Right renal cortex interstitium (tissue), 3 donors: ENCODE data around the gene RNASE7. TPM values are rescaled to one million over a fixed set of nuclear protein-coding genes. Genes with fewer than 3 reads are reported as not detected.

Experiments used
- DNase-seq, 3 donors: peaks; one replicate each; pipeline ENCODE4 v3.0.0-alpha.2; 2013; ENCODE audit warnings: low read depth in 3 of 3, low spot score in 2 of 3
- polyA plus RNA-seq, 3 donors: library from polyadenylated mRNA; unstranded; fragments of 120-200 nt; gene quantifications; one replicate each; pipeline ENCODE4 v1.2.1, GENCODE V29; 2013; ENCODE audit not compliant: insufficient read length in 3 of 3

The RNASE7 gene
- polyA plus RNA-seq, 3 donors: 0.67 to 0.96 (median 0.74) TPM

DNA sequence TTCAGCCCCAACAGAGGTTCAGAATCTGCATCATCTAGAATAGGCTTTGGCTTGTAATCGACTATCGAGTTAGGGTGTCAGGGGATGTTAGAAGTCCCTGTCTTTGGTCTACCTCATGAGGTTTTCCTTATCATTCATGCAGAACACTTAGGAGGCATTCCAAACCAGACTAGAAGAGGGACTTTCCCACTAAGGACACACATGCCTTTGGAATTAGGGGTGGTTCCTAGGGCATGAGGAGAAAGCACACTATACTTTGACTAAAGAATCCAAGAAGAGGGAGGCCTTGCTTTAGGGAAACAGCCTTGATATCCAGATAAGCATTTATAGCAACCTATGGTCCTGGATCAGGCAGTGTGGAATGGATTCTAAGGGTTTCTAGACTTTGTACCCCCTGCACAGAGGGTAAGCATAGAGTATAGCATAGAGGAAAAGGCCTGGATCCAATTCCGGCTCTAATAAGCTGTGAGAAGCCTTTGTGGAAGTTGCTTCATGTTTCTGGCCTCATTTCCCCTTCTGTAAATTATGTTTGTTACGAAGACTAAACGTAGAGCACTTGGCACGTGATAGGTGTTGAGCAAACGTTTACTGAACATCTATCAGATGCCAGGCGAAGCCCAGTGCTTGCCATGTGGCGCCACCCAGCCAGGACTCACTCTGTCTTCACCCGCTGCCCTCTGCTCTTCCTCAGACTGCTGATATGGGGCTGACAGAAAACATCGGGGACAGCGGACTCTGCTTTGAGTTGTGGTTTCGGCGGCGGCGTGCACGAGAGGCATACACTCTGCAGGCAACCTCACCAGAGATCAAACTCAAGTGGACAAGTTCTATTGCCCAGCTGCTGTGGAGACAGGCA lies 43.1 kb downstream of the RNASE7 start:
- DNase-seq: no peak

DNA sequence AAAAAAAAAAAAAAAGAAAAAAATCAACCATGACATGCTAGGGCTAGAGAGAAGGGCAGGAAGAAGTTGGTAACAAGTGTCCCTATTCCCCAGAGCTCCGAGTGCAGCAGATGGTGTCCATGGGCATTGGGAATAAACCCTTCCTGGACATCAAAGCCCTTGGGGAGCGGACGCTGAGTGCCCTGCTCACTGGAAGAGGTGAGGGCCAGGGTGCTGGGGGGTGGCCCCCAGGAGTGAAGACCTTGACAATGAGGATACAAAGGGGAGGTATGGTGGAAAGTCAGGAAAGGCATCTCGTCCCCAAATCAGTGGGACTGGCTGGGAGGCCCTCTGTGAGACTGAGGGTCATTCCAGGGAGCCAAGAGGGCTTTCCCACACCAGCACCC lies 44.7 kb downstream of the RNASE7 start:
- no peak for DNase-seq

DNA sequence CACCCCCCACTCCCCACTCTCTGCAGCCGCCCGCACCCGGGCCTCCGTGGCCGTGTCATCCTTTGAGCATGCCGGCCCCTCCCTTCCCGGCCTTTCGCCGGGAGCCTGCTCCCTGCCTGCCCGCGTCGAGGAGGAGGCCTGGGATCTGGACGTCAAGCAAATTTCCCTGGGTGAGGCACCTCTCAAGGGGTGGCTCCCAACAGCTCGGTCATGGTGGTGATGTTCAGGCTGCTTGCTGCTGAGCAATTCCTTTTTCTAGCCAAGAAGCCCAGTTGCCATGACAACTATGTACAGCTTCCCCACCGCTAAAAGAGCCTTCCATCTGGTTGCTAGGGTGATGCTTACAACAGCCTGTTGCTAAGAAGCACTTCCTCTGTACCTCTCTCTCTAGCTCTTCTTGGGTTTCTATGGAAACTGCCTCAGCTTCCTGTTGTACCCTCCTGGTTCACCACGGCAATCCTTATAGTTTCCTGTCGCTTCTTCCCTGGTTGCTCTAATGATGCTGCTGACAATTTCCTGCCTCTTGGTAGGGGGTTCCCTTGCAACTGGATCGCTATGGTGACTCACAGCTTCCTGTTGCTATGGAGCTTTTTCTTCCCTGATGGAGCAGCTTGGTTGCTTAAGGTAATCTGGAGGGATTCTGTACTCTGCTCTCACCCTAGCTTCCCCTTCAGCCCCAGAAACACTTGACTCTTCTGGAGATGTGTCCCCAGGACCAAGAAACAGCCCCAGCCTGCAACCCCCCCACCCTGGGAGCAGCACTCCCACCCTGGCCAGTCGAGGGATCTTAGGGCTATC lies 45.3 kb downstream of the RNASE7 start:
- no peak for DNase-seq

DNA sequence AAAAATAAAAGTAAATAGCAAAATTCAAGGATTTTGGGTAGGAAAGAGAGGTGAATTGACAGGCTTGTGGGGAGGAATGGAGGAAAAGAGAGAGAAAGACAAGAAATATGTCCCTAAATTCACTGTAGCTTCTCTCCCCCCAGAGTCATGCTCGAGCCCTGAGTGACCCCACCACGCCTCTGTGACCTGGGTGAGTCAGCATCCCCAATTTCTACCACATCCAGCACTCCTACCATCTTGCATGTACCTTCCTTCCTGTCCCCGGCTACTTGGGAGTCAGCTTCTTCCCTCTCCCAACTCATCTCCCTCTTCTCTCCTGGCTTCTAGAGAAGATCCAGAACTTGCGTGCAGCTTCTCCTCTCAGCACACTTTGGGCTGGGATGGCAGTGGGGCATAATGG lies 46.5 kb downstream of the RNASE7 start:
- DNase-seq: no peak

DNA sequence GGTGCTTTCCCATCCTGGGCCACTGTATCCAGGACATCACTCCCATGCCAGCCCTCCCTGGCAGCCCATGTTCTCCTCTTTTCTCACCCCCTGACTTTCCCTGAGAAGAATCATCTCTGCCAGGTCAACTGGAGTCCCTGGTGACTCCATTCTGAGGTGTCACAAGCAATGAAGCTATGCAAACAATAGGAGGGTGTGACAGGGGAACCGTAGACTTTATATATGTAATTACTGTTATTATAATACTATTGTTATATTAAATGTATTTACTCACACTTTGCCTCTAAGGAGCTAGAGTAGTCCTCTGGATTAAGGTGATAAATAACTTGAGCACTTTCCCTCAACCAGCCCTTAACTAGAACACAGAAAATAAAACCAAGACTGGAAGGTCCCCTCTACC lies 47.1 kb downstream of the RNASE7 start:
- no peak for DNase-seq

DNA sequence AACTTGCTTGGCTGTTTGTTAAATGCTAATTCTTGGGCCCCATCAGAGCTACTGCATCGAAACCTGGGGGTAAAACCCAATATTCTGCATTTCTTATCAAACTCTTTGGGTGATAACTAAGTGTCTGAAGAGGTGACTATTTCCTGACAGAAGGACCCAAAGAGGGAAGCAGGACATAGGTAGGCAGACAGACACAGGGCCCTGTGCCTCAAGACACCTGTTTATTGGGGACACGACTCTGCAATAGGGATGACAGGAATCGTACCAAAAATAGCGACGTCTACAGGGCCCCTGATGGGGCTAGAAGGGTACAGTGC lies 47.7 kb downstream of the RNASE7 start:
- DNase-seq: no peak

DNA sequence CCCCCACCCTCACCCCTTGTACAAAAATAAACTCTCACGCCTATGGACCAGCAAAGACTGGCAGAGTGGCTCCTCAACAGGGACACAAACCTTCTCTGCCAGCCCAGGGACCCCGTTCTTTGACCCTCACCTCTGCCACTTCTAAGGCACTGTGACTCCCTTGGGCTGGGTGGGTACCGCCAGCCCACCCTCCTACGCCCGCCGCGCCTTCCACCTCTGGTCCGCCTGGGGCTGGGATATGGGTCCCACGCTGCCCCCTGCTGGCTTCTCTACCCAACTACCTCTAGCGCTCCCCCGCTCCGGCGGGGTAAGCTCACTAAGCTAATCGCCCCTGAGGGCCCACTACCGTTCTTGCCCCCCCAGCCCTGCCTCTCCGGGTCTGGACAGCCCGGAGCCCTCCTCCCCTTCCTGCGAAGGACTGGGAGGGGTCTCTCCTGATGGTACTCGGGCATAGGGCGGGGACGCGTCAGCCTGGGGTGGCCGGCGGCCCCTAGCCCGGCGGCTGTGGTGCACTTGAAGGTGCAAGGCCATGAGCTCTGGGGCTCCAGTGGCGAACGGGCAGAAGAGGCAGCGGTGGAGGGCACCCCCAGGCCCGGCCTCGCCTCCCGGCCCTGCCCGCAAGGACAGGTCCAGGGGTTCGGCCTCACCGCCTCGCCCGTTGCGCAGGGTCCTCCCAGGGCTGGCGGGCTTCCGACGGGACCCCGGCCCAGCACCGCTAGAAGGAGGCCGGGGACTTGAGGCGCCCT lies 48.2 kb downstream of the RNASE7 start:
- no peak for DNase-seq

DNA sequence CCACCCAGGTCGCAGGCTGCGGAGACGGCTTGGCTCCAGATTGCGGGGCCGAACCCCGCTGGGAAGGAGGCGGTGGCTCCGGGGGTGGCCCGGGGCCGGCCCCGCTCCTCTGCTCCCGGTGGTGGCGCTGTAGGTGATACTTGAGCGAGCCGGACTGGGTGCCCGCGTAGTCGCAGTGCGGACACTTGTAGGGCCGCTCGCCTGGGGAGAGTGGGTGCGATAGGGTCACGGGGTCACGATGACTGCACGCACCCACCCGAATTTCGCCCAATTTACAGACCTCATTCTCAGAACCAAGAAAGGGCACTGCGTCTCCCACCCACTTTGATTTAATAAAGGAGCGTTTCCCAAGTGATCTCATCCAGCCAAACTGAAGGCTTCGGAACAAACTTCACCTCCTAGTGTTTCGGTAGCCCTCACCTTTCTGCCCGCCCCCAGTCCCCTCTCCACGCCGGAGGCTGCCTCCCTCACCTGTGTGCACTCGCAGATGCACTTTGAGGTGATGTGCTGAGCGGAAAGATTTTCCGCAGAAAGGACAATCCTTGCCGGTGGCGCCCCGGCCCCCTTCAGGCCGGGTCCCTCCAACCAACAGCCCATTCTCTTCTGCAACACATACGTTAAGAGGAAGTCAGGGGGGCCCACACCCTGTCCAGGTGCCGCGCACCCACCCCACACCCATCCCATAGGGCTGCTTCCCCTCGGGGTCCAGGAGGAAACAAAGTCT lies 48.9 kb downstream of the RNASE7 start:
- DNase-seq: no peak

DNA sequence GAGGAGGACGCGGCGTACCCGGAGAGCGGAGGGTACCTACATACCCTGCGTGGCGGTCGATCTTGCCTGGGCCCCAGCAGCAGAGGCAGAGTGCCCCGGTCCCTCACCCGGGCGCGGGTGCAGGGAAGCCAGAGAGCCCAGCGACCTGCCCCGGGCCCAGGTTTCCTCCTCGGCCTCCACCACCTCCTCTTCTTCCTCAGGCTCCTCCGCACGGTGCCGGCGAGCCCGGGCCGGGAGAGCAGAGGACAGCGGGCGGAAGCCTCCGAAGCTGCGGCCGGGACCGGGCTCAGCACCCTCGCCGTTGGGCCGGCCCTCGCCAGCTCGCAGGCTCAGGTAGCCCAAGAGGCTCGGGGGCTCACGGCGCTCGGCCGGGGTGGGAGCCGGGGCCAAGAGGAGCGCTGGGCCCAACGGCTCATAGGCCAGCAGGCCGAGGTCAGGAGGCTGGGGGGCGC lies 49.7 kb downstream of the RNASE7 start:
- no peak for DNase-seq

DNA sequence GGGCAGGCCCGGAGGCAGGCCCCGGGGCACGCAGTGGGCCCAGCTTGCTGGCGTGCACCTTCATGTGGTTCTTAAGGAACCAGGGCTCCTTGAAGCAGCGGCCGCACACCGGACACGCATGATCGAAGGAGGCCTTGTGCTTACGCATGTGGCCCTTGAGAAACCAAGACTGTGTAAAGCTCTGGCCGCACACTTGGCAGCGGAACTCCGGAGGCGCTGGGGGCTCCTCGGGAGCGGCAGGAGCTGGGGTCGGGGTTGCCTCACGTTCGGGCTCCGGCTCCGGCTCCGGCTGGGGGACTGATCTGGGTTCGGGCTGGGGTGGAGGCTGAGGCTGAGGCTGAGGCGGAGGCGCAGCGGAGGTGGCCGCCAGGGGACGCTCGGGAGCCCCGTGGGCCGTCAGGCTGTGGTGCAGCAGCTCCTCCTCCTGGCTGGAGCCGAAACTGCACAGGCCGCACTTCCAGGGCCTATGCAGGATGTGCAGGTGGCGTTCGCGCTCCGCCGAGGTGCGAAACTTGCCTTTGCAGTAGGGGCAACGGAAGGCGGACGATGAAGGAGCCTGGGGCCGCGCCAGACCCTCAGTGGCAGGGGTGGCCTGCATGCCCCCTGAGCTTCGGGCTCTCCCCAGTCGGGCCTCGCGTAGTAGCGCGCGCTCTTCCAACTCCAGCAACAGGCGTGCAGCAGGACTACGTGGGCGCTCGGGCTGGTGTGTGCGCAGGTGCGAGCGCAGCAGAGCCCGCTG lies 50.3 kb downstream of the RNASE7 start:
- DNase-seq: no peak

DNA sequence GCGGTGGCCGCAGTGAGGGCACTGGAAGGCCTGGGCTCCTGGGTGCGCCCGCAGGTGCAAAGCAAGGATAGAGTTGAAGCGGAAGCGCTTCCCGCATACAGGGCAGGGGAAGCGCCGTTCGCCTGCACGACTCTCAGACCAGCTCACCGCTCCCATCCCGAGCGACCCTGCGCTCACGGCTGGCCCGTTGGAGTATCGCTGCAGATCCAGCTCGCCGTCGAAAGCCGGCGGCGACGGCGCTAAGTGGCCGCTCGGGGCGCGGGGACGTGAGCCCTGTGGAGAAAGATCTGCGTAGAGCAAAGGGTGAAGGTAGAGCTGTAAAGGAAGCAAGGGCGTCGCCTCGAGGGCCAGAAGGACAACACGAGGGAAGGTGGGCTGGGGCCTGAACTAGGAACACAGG lies 50.9 kb downstream of the RNASE7 start:
- DNase-seq: no peak

Other genes with a start within 250 kb of the RNASE7 start
- gene RNASE1, start 239.5 kb upstream of the RNASE7 start, polyA plus RNA-seq: 100 to 1,000 TPM; 148 to 180 (median 175) TPM
- gene RNASE3, start 151.0 kb upstream of the RNASE7 start, polyA plus RNA-seq: 1 to 10 TPM in 1 of 3 donors, under 1 TPM in 1, not detected in 1; 0.44 to 1.1 TPM
- 1 to 10 TPM in 1 of 3 donors, under 1 TPM in 2; 0.86 to 1.9 (median 0.89) TPM for gene RNASE2, start 86.9 kb upstream of the RNASE7 start, polyA plus RNA-seq
- gene METTL17, start 52.4 kb upstream of the RNASE7 start, polyA plus RNA-seq: 10 to 100 TPM; 79.7 to 89.7 (median 89.3) TPM
- gene SLC39A2, start 43.1 kb upstream of the RNASE7 start, polyA plus RNA-seq: 1 to 10 TPM; 1.3 to 3.0 (median 2.5) TPM
- 100 to 1,000 TPM; 157 to 174 (median 164) TPM for gene NDRG2, start 17.3 kb upstream of the RNASE7 start, polyA plus RNA-seq
- gene TPPP2, start 12.1 kb upstream of the RNASE7 start, polyA plus RNA-seq: 1 to 10 TPM; 3.0 to 4.3 (median 3.7) TPM
- under 1 TPM; 0.36 to 0.51 (median 0.38) TPM for gene RNASE13, start 7.6 kb upstream of the RNASE7 start, polyA plus RNA-seq
- gene RNASE8, start 15.5 kb downstream of the RNASE7 start, polyA plus RNA-seq: not detected
- gene ARHGEF40, start 27.9 kb downstream of the RNASE7 start, polyA plus RNA-seq: 10 to 100 TPM; 69.3 to 71.9 (median 70.0) TPM
- gene ZNF219, start 56.3 kb downstream of the RNASE7 start, polyA plus RNA-seq: 10 to 100 TPM; 21.5 to 23.4 (median 22.3) TPM
- gene TMEM253, start 58.7 kb downstream of the RNASE7 start, polyA plus RNA-seq: 1 to 10 TPM in 2 of 3 donors, under 1 TPM in 1; 0.83 to 1.7 (median 1.0) TPM
- not detected for gene OR5AU1, start 113.7 kb downstream of the RNASE7 start, polyA plus RNA-seq
- 1,000 to 10,000 TPM; 1,019 to 1,090 (median 1,089) TPM for gene HNRNPC, start 227.1 kb downstream of the RNASE7 start, polyA plus RNA-seq
- under 1 TPM; 0.39 to 0.65 (median 0.47) TPM for gene RPGRIP1, start 237.7 kb downstream of the RNASE7 start, polyA plus RNA-seq